Cardiac fibroblast (primary cell): ENCODE data around the gene OPRM1.

Experiments used
- DNase-seq, 2 donors: peaks; one replicate each; pipeline versions ENCODE4 v3.0.0 to v3.0.0-alpha.2; 2010; ENCODE audit warnings: low read depth in 2 of 2
- H3K4me3 ChIP-seq, 2 donors: replicated peaks in 1 of 2; 1 replicate in 1 of 2; 2 replicates in 1 of 2; pipeline ENCODE4 v1.5.1; 2011; ENCODE audit warnings: low read depth in 2 of 2, low read length in 2 of 2, mild to moderate bottlenecking in 2 of 2, moderate library complexity in 1 of 2
- TF ChIP-seq, protein P1 (sequence below): IDR thresholded peaks from one replicate; pipeline ENCODE4 v1.5.1; 2011; ENCODE audit warnings: low read depth, mild to moderate bottlenecking, low read length, inconsistent platforms

Gene OPRM1

DNA sequence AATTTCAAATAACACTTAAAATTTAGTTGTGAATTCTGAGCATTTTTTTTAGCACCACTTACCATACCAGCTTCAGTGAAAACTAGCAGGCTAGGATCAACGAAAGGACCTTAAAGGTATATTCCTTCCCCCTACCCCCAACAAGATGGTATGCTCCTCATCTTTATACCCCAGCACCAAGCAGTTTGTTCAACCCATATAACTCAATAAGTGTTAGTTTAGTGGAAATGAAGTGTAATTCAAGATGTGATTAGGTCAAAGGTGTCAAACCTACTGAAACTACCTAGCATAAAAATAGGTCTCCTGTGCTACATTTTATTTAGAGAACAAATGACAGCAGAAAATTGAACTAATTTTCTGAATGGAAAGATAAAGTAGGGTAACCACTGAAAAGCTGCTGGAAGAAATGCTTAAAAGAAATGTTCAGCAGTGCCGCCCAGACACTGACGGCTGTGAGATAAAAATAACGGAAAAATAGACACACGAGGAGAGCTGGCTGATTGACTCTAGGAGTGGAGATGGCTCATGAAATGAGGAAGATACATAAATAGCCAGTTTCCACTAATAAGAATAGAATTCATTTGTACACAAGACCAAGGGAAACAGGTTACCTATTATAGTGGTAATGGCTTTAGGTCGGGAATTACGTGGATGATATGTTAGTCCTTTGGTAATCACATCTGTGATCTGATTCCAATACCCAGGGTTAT is 222.8 kb downstream of the OPRM1 start:
- no peak overlapping the region for H3K4me3 ChIP-seq
- TF ChIP-seq, protein P1, sequence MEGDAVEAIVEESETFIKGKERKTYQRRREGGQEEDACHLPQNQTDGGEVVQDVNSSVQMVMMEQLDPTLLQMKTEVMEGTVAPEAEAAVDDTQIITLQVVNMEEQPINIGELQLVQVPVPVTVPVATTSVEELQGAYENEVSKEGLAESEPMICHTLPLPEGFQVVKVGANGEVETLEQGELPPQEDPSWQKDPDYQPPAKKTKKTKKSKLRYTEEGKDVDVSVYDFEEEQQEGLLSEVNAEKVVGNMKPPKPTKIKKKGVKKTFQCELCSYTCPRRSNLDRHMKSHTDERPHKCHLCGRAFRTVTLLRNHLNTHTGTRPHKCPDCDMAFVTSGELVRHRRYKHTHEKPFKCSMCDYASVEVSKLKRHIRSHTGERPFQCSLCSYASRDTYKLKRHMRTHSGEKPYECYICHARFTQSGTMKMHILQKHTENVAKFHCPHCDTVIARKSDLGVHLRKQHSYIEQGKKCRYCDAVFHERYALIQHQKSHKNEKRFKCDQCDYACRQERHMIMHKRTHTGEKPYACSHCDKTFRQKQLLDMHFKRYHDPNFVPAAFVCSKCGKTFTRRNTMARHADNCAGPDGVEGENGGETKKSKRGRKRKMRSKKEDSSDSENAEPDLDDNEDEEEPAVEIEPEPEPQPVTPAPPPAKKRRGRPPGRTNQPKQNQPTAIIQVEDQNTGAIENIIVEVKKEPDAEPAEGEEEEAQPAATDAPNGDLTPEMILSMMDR = no peak
- DNase-seq = no peak

DNA sequence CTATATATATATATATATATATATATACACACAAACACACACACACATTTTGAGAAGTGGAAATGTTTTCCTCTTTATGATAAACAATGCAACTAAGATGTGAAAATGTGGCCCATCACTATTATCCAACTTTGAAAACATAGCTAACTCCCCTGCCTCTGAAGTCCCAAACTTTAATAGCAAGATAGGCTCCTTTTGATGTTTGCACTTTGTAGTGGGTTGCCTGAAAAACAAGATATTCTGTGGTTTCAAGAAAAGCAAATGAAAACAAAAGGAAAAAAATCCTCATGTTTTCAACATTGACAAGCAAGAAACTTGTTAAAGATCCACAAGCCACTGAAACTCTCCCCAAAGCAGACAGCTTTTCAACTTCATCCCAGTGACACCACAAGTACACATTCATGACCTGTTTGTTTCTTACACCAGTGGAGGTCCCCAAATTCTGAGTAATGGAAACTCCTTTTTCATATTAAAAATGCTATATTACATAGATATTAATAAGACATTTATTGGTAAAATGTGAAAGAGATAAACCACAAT is 227.6 kb downstream of the OPRM1 start:
- TF ChIP-seq, protein P1 = no peak
- no peak overlapping the region for H3K4me3 ChIP-seq
- DNase-seq = no peak

DNA sequence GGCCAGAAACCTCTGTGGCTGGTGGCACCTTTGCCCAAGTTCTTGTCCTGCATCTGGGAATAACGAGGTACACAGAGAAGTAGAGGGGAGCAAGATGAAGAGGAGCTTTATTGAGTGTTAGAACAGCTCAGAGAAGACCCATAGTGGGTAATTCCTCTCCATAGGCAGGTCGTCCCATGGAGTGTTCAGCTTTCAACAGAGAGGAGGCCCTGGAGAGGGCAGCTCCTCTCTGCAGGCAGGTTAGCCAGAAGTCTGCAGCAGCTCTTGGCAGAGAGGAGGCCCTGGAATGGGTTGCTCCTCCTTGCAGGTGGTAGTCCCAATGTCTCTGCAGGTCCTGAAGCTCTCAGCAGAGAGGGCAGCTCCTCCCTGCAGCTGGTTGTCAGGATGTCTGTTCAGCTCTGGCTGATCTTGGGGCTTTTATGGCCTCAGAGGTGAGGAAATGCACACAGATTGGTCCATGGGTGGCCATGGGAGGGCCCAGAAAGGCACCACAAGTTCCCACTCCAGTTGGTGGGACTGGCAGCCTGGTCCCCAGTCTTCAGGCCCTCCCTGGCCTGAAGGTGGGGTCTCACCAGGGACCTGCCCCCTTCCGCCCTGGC is 228.6 kb downstream of the OPRM1 start:
- no peak for DNase-seq
- no peak overlapping the region for H3K4me3 ChIP-seq
- TF ChIP-seq, protein P1 = no peak

DNA sequence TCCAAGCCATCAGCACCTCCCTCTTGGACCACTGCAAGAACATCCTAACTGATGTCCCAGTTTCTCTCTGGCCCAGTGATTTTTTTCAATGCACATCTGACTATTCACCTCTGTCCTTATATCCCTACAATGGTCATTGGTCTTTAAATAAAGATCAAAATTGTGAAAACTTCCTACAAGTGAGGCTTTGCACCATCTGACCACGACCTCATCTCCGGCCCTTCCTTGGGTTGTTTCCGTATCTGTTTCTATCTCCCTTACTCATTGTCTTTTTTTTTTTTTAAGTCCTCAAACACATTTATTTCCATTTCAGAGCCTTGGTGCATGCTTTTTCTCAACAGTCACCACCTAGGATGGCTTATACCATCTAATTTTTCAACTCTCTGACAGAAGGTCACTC is 229.4 kb downstream of the OPRM1 start:
- TF ChIP-seq, protein P1 = no peak
- no peak overlapping the region for H3K4me3 ChIP-seq
- no peak for DNase-seq

DNA sequence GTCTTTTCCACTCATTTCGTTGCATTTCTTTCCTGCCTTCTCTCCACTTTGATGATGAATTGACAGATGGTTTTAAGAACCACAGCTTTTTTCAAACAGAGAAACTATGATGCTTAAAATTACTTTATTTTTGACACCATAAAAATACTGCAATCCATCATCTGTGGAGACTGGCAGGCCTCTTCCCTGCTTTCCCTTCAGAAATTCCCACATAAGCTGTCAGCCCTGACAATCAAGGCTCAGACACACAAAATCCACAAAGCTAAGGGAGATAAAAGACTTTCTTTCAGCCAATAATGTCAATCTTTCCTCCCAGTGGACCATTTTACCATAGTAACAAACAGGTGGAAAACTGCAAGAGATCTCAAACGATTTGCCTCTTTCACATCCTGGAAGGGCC is 235.1 kb downstream of the OPRM1 start:
- H3K4me3 ChIP-seq = no peak overlapping the region
- DNase-seq = no peak
- TF ChIP-seq, protein P1 = no peak

DNA sequence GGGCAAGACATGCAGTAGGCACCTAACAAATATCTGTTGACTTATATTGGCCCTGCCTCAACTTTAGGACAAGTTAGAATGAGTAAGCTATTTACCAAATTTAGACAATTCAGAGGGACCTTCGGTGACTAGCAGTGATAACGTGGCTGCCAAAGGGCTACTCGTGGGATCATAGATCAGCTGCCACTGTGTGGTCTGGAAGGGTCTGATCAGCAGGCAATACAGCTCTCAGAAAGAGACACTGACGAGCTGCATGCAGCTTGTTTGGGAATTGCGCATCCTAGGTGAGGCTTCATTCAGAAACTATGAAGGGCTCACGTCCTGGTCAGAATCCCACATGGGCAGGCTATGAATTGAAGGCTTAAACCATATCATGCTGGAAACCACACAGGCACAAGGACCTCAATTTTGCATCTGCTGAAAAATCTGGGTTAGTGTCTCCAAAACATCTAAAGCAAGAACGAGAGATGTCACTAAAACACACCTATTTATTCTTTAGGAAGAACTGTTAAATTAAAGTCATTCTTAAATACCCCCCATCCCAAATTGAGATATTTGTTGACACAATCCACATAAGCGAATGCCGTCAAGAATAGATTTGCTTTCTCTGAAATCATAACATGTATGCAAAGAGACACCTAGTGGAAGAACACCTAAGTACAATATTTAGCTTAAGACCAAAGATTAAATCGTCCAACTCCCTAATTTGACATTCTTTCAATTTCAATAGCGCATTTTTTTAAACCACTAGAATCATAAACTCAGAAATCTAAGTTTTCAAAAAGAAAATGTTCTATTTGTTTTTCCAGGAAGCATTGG is 238.0 kb downstream of the OPRM1 start:
- peak; percentile 61 to 67 for DNase-seq
- H3K4me3 ChIP-seq = no peak overlapping the region

More for the DNA sequence above, 238.0 kb downstream of the OPRM1 start:
- TF ChIP-seq, protein P1 = peak; percentile 49
